Mammary epithelial cell (primary cell): ENCODE measurements around the gene TNS1.

ENCODE experiments used
- EZH2 ChIP-seq: IDR thresholded peaks from 2 replicates; pipeline ENCODE4 v1.6.1; 2012; ENCODE audit warnings: low read length, inconsistent platforms, borderline replicate concordance
- TF ChIP-seq, protein P1 (sequence below), 2 donors: IDR thresholded peaks in 1 of 2; conservative IDR thresholded peaks in 1 of 2; 2 replicates each; pipeline ENCODE4 v1.5.1; 2011 to 2012; ENCODE audit warnings: inconsistent platforms in 2 of 2, low read length in 2 of 2, mild to moderate bottlenecking in 2 of 2, control low read depth in 1 of 2, low read depth in 1 of 2; ENCODE audit not compliant: insufficient read depth in 1 of 2; ENCODE audit errors: extremely low read depth in 1 of 2

DNA sequence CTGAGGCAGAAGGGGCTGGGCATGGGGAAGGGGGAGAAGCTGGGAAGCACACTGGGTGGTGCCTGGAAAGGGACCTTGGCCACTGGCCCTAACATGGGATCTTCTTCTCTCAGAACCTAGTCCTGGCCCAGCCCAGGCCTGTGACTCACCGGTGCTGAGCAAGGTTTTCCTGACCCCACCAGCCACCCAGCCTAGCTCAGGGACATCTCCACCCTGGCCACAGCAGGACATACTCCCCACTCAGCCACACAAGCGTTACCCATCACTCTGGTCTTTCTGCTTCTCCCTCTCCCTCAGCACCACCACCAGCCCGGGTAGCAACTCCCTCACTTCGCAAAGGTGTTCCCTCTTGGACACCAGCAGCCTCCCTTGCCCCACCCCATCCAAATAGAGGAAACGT, 22.8 kb downstream of the TNS1 start:
- TF ChIP-seq, protein P1, sequence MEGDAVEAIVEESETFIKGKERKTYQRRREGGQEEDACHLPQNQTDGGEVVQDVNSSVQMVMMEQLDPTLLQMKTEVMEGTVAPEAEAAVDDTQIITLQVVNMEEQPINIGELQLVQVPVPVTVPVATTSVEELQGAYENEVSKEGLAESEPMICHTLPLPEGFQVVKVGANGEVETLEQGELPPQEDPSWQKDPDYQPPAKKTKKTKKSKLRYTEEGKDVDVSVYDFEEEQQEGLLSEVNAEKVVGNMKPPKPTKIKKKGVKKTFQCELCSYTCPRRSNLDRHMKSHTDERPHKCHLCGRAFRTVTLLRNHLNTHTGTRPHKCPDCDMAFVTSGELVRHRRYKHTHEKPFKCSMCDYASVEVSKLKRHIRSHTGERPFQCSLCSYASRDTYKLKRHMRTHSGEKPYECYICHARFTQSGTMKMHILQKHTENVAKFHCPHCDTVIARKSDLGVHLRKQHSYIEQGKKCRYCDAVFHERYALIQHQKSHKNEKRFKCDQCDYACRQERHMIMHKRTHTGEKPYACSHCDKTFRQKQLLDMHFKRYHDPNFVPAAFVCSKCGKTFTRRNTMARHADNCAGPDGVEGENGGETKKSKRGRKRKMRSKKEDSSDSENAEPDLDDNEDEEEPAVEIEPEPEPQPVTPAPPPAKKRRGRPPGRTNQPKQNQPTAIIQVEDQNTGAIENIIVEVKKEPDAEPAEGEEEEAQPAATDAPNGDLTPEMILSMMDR (conservative IDR thresholded peaks at IDR 0.05 in 1 of 2, IDR thresholded peaks at IDR 0.05 in 1 of 2; ENCODE audit: extremely low read depth in 1 of 2, insufficient read depth in 1 of 2, low read depth in 1 of 2, low read length in 2 of 2): no peak
- no peak for TF ChIP-seq EZH2
